NCI-H2196 treated with DMSO at 0.1 percent for 48 hours (cell line): ENCODE measurements around the gene MAPK10.
"Not testable (repeated sequence)": the region's sequence is repeated elsewhere in the genome, so short reads cannot be mapped to it uniquely, and the experiment has no call there.

Experiments
- DNase-seq: peaks from one replicate; lab custom pipeline; 2025; ENCODE audit not compliant: unreplicated experiment; lab: John Stamatoyannopoulos, UW

The MAPK10 gene

DNA sequence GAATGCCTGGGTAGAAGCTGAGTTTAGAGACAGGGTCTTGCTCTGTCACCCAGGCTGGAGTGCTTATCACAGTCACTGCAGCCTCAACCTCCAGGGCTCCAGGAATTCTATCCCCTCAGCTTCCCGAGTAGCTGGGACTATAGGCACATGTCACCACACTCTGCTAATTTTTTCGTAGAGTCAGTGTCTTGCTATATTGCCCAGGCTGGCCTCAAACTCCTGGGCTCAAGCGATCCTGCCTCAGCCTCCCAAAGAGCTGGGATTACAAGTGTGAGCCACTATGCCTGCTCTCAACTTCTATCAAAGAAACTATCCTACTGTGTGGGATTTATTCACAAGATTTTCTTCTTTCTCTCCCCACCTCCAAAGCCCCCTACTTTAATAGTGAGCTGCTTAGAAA lies 15.7 kb downstream of the MAPK10 start:
- no peak for DNase-seq

- no peak for DNase-seq
Observed at GRCh38 chr4:86338989-86339388, 20.9 kb downstream of the MAPK10 start.

GRCh38 chr4:86338521-86338920 lies 21.3 kb downstream of the MAPK10 start:
- no peak for DNase-seq

GRCh38 chr4:86334020-86334750 lies 25.7 kb downstream of the MAPK10 start:
- DNase-seq: no peak

GRCh38 chr4:86333236-86333635 lies 26.6 kb downstream of the MAPK10 start:
- DNase-seq: no peak

GRCh38 chr4:86330961-86331742 lies 28.7 kb downstream of the MAPK10 start:
- no peak for DNase-seq

GRCh38 chr4:86330411-86330810 lies 29.4 kb downstream of the MAPK10 start:
- not testable (repeated sequence) for DNase-seq

GRCh38 chr4:86329431-86329830 lies 30.4 kb downstream of the MAPK10 start:
- DNase-seq: no peak

DNA sequence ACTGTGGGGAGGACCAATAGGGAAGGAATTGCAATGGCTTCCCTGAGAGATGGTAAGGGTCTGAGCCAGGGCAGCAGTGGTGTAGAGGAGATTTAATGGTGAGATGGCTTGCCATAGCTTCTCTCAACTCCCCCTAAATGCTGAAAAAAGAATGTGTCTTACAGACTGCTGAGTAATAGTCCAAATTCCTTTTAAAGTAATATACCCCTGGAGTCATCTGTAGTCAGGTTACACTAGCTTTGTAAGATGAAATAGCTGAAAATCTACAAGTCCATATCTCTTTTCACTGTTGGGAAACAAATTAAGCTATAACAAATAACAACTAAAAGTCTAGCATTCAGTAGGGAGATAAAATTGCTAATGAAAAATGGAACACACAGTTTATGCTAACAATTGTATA lies 33.5 kb downstream of the MAPK10 start:
- DNase-seq: no peak

- no peak for DNase-seq
Observed at GRCh38 chr4:86319390-86319789, 40.5 kb downstream of the MAPK10 start.

GRCh38 chr4:86315579-86315978 lies 44.3 kb downstream of the MAPK10 start:
- DNase-seq: no peak

DNA sequence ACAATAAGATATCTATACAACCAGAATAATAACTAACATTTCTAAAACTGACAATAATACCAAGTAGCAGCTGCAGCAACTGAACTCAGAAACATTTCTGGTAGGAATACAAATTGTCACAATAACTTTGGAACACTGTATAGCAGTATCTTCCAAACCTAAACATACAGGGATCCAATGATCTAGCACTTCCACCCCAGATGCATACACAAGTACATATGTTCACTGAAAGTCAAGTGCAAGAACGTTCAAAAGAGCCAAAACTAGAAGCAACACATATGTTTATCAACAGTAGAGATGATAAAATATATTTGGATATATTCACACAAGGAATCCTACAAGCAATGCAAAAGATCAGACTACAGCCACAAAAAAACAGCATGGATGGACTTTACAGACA lies 46.2 kb downstream of the MAPK10 start:
- no peak for DNase-seq

DNA sequence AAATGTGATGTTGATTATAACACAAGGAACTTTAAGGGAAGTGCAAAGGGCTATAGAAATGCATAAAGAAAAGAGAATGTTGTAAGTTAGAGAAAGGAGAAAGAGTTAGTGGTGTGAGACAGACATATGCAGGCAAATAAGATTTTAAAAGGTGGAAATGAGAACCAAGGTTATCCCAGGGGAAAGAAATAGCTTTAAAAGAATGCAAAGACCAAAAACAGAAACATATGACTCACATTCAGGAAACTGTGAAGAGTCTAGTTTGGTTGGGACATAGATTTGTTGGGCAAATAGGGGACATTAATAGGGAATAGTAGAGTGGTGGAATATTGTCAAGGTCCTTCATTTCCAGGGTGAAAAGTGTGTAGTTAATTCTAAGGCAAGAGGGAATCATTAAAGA lies 52.4 kb downstream of the MAPK10 start:
- DNase-seq: no peak

GRCh38 chr4:86306816-86307215 lies 53.0 kb downstream of the MAPK10 start:
- no peak for DNase-seq

DNA sequence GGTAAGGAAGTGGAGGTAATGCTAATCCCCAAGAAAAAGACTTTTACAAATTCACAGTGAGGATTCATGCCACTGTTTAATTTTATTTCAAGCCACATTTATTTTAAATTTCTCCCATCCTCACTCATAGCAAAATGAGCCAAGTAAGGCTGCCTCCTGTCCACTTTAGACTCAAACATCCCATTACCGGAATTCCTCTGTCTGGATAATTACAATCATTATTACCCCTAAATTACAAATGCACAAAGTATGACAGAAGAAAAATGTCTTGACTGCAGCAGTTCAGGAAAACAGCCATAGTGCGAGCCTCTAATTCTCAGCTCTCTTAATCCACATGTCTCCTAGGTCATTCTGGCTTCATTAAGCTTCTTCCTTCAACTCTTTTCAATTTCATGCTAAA lies 57.0 kb downstream of the MAPK10 start:
- no peak for DNase-seq

GRCh38 chr4:86302251-86302650 lies 57.6 kb downstream of the MAPK10 start:
- no peak for DNase-seq

DNA sequence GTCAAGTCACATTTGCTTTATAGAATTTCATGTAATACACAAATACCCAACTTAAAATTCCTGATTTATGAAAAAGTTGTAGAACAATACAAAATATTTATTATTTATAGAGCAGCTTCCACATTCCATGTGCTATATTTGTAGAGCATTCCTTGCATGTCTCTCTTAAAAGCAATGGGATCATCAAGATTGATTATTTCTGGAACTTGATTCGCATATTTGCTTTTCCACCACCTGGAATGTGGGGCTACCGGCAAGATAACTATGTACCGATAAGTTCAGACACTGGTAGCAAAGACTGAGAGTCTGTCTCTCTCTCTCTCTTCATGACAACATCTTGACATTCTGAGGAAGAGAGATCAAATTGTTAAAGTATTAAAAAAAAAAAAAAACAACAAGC lies 59.3 kb downstream of the MAPK10 start:
- no peak for DNase-seq

- DNase-seq: no peak
Observed at GRCh38 chr4:86296865-86297264, 63.0 kb downstream of the MAPK10 start.

GRCh38 chr4:86294883-86295282 lies 65.0 kb downstream of the MAPK10 start:
- no peak for DNase-seq

DNA sequence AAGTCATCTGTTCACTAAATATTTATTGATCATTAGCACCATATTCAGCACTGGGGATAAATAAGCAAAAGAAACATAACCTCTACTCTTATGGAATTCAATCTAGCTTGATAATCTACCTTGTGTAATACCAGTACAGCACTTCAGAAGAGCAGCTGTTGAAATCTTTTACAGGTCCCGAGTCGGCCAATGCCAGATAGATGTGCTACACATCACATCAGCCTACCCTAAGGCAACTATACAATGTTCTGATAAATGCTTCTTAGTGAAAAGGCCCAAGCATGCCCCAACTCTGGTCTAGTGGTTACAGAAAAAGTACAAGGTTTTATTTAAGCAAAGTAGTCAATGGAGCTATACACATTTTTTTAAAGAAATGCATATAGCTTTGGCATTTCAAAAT lies 68.7 kb downstream of the MAPK10 start:
- DNase-seq: no peak

GRCh38 chr4:86286726-86287125 lies 73.1 kb downstream of the MAPK10 start:
- no peak for DNase-seq

DNA sequence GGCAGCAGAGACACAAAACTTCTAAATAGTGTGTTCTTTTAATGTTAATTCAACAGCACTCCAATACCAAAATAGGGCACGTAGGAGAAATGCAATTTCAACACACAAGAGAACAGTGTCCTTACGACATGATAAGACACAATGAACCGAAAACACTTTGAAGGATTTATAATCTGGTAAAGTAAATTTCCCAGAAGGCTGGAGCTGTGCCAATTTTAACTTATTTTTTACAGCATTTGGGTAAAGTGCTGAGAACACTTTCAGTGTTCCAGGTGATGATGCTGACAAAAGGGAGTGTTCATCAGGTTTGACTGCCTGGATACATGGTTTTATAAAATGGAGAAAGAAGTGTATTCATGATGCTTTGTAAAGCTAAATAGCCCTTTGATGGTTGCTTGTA lies 76.5 kb downstream of the MAPK10 start:
- DNase-seq: no peak

GRCh38 chr4:86280246-86280645 lies 79.6 kb downstream of the MAPK10 start:
- DNase-seq: no peak
